Occipital lobe (tissue), 2 donors: ENCODE results near the gene VPS13D. TPM values are rescaled to one million over a fixed set of nuclear protein-coding genes. Genes with fewer than 3 reads are reported as not detected.

Experiments
- DNase-seq: peaks from one replicate; lab custom pipeline; 2025; lab: John Stamatoyannopoulos, UW
- total RNA-seq: library from RNA; depleted of rRNA; stranded (reverse); fragments of >200 nt; gene quantifications from one replicate; pipeline ENCODE4 v1.2.3, GENCODE V29; 2014

The VPS13D gene
- total RNA-seq, 1 donor from 2014 or later = 42.0 TPM

GRCh38 chr1:12333036-12333785, 103.4 kb downstream of the VPS13D start:
- no peak for DNase-seq

- DNase-seq = no peak
These were observed 106.0 kb downstream of the VPS13D start for GRCh38 chr1:12335815-12336214.

DNA sequence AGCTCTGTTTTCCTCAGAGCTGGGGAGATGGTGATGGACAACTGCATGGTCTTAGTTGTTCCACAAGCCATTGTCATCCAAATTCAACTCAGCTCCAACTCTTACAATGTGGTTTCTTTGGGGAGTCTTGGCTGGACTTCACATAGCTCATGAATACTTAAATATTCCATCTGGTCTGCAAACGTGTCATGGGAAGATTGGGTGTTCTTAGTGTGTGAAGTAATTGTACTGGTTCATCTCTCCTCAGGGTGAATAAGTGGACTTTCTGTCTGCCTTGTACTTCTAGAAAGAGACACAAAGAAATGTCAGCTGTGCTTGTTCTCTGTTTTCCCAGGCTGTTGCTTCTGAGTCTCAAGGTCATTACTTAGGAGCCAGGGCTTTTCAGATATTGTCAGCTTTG, 106.6 kb downstream of the VPS13D start:
- no peak for DNase-seq

GRCh38 chr1:12338017-12338416, 108.2 kb downstream of the VPS13D start:
- peak; percentile 7 for DNase-seq

DNA sequence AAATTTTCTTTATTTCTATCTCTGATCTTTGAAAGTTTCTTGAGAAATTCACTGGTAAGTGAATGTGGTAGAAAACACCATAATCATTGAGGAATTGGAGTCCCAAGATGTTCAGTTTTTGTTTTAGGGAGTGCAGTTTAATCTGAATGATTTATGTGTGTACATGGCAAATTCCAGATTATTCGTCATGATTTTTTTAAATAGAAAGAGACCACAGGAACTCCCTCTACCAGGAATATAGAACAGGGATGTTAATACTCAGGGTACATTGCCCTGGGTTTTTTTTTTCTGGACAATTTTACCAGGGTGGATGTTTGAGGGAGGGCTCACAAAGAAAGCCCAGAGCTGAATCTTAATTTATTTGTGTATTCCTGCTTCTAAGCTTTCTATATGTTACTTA, 109.0 kb downstream of the VPS13D start:
- no peak for DNase-seq

GRCh38 chr1:12339396-12339795, 109.6 kb downstream of the VPS13D start:
- no peak for DNase-seq

- no peak for DNase-seq
These were observed 110.1 kb downstream of the VPS13D start for GRCh38 chr1:12339811-12340543.

DNA sequence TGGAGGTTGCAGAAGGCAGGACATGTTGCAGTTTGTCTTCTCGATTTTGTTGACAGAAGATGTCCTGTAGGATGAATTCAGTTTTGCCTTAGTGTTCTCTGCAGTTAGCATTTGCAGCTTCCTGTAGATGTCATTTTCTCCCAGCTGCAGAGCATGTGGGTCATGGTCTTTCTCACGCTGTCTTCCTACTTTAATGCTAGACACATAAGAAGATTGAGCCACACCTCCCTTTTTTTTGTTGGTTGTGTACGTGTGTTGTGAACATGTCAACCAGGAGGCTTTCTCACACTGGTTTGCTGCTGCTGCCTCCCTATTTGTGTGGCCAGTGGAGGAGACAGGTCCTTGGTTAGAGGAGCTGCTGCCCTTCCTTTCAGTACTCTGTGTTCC, 110.7 kb downstream of the VPS13D start:
- DNase-seq = peak; percentile 12

DNA sequence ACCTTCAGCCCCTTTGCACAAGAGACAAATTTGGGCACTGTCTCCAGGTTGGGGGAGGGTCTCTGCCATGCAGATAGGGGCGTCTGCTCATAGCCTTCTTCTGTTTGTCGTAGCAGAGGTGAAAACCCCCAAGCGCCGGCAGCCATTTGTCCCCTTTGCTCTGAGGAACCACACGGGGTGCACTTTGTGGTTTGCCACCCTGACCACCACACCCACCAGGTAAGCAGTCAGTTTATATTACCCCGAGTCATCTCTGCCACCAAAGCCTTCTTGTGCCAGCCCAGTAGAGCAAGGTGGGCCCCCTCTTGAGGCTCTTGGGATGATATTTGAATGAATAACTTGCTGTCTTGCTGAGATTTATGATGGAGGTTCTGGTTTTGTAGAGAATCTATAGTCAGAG, 111.8 kb downstream of the VPS13D start:
- no peak for DNase-seq

DNA sequence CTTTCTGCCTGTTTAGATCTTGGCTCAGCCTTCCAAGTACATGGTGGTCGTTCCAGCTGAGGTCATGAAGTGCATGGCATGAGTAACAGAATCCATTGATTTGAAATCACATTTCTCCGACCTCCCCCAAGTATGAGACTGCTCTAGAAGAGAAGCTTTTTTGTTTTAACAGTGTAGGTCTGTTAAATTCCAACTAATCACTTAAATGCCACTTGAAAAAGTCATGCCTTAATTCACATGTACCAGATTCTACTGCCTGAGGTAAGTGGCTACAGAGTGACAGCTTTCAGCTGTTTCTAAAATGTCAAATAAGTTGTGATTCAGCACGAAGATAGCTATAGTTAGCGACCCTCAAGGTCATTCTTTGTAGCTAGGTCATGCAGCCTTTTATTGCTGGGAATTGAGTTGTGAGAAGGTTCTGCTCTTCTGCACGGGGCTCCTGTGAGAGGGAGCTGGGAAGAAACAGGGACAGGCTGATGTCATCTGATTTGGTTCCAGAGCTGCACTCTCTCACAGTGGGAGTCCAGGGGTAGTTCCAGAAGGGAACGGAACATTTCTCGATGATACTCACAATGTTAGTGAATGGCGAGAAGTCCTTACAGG, 112.7 kb downstream of the VPS13D start:
- no peak for DNase-seq

DNA sequence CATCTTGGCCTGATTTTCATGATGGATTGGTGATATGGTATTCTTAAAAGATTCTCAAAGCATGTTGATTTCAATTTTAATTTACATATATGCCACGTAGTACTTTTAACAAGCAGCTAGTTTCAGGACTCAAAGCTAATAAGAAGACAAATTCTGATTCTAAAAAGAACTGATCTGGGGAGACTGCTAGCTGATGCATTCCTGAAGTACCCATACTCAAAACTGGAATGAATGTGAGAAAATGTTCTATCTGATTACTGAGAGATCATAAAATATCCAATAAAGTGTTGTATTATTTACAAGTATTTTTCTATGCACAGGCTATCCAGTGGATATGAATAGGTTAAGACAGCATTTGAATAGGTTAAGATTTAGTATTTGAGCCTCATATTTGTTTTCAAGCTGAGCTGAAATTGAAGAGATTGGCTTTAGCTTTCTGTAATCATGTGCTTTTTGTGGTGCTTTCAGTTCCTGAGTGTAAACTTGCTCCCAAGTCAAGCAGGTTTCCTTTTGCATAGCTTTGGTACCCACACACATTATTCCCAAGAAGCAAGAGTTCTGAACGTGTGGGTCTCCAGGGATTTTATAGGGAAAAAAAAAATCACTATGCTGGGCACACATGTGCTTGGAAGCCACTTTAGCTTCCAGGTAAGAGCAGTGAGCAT, 114.1 kb downstream of the VPS13D start:
- no peak for DNase-seq

DNA sequence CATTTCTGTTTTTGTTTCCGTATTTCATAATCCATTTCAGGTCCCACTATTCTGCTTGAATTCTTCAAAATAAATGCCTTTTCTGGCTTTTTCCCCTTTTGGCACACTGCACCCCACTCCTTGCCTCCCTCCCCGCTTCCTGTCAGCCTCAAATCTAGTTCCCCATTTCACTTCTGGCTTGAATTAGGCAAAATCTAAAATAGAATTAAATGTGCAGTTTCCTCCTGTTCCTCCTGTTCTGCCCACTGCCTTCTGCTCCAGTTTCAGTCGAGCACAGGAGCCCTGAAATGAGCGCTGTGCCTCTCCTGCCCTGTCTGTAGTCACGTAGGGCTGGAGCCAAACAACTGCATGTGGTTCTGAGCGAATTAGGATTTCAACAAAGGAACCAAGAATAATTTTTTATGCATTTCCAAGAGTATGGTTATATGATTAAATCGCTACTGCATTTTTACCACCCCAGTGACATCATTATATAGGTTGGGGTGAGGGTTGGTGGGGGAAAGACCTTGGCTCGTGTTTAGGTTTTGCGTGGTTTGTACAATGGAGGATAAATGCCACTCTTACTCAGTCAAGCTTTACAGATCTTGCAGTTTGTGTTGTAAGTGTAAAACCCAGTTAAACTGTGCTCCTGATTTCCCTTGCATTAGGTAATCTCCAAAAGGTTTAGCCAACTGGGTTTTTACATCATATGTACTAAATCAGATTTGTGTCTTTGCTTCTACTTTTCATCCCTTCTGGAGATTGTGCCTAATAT, 114.9 kb downstream of the VPS13D start:
- DNase-seq = peak; percentile 69

DNA sequence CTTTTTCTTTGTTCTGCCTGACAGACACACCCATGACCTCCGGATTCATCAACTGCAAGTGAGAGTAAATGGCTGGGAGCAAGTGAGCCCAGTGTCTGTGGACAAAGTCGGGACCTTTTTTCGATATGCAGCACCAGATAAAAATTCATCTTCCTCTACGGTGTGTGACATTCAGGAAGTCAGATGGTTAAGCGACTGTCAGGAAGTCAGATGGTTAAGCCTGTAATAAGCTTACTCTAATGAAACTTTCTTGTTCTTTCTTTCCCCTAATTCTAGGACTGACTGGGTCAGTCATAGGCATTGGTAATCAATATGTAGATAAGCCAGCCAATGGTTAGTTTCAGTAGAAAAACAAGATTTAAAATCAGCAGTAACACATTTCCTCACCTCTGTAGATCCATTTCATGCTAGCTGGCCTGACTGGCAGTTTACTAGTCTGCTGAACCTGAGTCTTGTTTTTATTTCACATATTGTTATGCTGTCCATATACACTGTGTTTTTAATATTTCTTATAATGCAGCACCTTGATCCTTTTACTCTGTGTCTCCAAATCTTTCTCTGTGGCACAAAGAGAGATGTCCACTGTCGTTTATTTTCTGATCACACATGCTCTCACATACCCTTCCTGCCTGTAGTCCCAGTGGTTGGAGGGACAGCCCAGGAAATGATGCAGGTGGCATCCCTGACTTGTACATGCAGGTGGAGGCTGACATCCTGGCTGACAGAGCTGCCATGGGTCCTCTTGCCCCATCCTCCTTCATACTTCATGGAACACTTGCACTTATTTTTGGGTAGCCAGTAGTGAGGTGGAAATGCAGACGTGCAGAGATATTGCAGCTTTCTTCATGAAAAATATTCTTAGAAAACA, 115.8 kb downstream of the VPS13D start:
- no peak for DNase-seq

GRCh38 chr1:12346483-12347151, 116.8 kb downstream of the VPS13D start:
- DNase-seq = no peak

DNA sequence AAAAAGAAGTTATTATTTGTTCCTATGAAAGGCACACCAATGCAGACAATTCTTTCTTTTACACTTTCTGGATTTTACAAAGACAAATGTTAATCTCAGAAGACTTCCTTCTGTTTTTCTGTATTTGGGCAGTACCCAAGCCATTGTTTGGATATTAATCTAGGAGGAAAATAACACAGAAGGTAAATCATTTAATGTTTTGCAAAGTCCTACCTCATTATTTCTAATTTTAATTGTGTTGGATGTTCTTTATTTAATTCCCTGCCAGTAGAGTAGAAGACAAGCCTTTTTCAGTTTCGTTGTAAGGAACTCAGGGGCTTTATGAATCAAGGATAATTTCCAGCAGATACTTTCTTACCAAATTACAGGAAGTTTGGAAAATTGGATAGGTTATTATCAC, 118.3 kb downstream of the VPS13D start:
- DNase-seq = no peak

GRCh38 chr1:12353981-12354380, 124.2 kb downstream of the VPS13D start:
- DNase-seq = no peak

DNA sequence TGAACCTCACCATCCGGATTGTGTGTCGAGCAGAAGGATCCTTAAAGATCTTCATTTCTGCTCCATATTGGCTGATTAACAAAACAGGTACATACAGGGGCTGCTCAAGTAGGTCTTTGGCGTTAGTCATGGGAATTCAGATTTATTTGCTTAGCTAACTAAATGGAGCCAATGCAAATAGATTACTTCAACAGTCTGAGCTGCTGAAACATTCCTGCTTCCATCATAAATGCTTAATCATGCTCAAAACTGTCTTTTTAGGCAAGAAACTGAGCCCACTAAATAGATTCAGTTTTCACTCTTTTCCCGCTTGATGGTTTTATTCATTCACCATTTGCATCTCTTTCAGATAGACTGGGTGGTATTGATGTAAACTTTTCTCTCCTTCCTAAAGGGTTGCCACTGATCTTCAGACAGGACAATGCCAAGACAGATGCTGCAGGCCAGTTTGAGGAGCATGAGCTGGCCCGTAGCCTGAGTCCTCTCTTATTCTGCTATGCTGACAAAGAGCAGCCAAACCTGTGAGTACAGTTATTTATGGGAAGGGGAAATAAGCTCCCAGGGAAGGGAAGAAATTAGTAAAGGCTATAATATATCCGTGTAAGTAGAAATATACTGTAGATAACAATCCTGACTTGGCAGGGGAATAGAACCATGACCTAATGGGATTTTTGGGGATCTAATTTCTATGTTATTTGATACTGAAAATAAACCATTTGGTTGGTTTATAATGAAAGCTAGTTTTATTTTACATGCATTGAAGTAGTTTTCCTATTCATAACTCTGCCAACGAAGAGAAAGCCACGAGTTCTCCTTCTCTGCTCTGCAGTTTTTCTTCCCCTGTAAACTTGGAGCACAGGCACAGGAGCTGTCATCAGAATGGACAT, 126.4 kb downstream of the VPS13D start:
- DNase-seq = no peak

DNA sequence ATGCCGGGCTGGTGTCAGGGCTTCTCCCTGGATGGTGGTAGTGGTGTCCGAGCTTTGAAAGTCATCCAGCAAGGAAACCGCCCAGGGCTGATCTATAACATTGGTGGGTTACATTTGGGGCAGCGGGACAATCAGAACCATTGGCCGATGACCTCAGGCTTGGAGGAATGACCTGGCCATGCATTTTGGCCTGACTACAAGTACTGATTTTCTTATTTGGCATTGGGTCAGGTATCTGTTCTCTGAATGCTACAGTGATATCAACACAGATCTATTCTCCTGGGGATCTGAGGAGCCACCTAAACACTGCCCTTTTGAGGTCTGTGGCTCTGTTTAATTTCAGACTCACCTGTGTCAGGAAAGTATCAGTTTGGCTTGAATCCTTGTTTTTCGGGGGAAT, 128.7 kb downstream of the VPS13D start:
- DNase-seq = no peak
